GM21717 (cell line): ENCODE results near the gene ATP6V1G2.
"Not testable (repeated sequence)": the region's sequence is repeated elsewhere in the genome, so short reads cannot be mapped to it uniquely, and the experiment has no call there.

Source experiments
- ATAC-seq: cut with Tn5 transposase; IDR thresholded peaks from one replicate; pipeline ENCODE4 v1.9.1; 2021; ENCODE audit warnings: mild to moderate bottlenecking, moderate library complexity; ENCODE audit not compliant: unreplicated experiment

ATP6V1G2 gene

DNA sequence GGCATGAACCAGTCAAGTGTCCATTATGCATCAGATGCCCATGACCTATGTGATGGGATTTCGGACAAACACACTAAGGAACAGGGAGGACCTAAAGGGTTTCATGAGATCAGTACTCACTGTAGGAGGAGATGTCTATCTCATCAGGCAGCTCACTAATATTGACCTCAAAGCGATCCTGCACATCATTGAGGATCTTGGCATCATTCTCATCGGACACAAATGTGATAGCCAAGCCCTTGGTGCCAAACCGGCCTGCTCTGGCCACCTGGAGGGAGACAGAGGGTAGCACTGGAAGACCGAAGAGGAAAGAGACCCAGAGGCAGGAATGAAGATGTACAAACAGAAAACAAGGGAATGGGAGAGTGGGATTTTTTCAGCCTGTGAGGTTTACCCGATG lies 15.7 kb downstream of the ATP6V1G2 start:
- no peak for ATAC-seq

- ATAC-seq: no peak
Observed at GRCh38 chr6:31529329-31530150, 16.9 kb downstream of the ATP6V1G2 start.

DNA sequence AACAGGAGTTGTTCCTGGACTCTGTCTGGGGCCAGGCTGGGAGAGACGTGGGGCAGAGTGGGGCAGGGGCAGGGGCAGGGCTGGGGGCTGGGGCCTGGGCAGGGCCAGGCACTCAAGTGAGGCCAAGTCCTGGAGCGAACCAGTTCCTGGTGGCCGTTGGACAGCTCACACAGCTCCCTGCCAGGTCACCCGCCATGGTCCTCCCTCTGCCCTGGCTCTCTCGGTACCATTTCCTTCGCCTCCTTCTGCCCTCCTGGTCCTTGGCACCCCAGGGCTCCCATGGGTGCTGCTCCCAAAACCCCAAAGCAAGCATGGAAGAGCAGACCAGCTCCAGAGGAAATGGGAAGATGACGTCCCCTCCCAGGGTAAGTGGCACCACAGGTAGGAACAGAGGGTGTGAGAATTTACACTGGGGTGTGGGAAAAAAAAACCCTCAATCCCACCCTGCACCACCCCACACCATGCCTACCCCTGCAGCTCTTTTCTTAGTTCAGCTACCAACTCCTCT lies 17.5 kb downstream of the ATP6V1G2 start, which contains the start of gene MCCD1:
Gene MCCD1 (plus strand): TSS at position 142 of the 508 bp plus-strand sequence. CDS start 53 bp downstream, at position 195.
- ATAC-seq: no peak

DNA sequence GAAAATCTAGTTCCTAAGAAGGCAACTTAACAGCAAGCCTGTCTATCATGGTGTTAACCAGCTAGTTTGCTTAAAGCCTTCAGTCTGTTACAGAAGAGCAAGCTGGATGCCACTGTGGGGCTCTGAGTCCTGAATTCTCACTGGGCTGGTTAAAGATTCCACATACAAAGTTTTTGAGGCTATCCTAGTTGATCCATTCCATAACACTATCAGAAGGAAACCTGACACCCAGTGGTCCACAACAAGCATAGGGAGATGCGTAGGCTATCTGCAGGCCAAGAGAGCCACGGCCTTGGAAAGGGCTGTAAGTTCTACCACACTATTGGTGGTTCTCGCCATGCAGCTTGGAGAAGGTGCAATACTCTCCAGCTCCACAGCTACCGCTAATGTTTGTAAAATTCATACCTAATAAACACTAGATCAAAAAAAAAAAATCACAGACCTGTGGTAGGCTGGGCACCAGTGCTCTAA lies 18.1 kb downstream of the ATP6V1G2 start:
- no peak for ATAC-seq

GRCh38 chr6:31525932-31526591 lies 20.3 kb downstream of the ATP6V1G2 start:
- no peak for ATAC-seq

DNA sequence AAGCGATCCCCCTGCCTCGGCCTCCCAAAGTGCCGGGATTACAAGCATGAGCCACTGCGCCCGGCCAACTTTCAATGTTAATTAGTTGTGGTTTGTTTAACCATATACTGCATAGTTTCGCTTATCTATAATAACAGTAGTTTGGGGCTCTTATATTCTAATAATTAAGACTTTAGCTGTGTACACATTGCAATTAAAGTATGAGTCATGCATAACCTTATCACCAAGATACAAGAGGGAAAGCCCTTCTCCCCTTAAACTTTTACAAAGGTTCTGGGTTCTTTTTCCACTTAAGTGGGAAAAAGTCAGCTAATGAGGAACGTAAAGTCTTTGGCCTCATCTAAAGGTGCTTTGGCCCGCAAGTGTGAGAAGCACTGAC lies 20.9 kb downstream of the ATP6V1G2 start:
- no peak for ATAC-seq

GRCh38 chr6:31521835-31522234 lies 24.6 kb downstream of the ATP6V1G2 start:
- ATAC-seq: no peak

- ATAC-seq: no peak
Observed at GRCh38 chr6:31513456-31514165, 32.8 kb downstream of the ATP6V1G2 start.

GRCh38 chr6:31510007-31510406 lies 36.4 kb downstream of the ATP6V1G2 start:
- no peak for ATAC-seq

- ATAC-seq: not testable (repeated sequence)
Observed at GRCh38 chr6:31509036-31509435, 37.4 kb downstream of the ATP6V1G2 start.

GRCh38 chr6:31502586-31502985 lies 43.8 kb downstream of the ATP6V1G2 start:
- no peak for ATAC-seq

DNA sequence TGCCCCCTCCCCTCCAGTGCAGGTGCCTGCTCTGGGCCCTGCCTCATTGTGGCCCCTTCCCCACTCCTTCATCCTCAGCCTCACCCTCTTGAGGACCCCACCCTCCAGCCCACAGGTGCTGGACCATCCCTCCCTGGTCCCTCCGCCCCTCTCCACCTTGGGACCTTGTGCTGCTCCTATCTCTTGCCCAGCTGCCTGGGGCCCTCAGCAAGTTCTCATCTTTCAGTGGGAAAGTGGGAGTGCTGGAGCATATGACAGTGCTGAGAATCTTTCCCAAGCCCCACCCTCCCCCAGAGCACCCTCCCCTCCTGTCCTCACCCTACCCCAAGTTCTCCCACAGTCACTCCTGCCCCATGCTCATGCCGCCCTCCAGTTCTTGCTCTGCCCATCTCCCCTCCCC lies 46.8 kb downstream of the ATP6V1G2 start:
- not testable (repeated sequence) for ATAC-seq

DNA sequence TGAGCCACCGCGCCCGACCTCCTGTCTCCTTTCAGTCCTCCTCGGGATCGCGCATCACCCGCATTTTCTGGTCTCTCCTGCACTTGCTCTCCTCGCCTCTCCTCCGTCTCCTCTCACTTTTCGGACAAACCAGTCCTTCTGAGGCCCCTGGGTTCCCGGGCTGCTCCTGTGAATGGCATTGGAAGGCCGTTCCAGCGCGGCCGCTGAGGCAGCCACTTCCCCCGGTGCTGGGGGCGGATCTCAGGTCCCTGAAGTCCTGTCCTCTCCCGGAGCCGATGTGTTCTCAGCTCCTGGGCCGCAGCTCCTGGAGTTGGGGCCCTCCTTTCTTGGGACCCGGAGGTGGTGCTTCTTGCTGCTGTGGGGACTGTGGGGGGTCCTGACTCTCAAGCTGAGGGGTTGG lies 47.7 kb downstream of the ATP6V1G2 start:
- ATAC-seq: no peak

GRCh38 chr6:31497531-31498476 lies 48.6 kb downstream of the ATP6V1G2 start, which contains the start of gene MICB:
Gene MICB, plus strand, starts transcription at chr6:31498145. Its CDS starts 49 bp downstream, at chr6:31498194.
- no peak for ATAC-seq

DNA sequence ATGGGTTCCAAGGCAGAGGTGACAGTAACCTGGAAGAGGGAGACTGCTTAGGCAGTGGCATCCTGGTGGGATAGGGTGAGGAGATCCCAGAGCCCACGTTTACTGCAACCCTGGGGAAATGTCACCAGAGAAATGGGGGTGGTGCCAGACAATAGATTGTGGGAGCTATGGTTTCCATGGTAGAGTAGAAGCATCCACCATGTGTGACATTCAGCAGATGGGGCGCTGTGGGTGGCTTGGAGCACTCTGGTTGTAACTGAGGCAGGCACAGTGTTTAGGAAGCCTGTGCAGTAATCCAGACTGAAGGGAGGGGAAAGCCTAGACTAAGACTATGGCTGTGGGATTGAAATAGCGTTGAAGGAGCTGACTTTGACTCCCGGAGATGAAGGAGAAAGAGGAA lies 49.6 kb downstream of the ATP6V1G2 start:
- not testable (repeated sequence) for ATAC-seq

DNA sequence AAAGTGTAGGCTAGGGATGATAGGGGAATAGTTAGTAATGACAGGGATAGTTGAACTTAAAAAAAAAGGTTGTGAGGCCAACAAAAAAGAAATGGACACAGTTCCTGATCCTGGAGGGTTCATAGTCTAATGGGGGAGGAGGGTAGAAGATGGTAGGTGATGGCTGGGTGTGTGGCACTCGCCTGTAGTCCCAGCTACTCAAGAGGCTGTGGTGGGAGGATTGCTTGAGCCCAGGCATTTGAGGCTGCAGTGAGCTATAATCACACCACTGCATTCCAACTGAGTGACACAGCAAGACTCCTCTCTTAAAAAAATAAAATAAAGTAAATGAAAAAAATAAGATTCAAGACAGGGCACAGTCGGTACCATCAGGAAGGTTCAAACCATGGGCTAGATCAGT lies 50.8 kb downstream of the ATP6V1G2 start:
- no peak for ATAC-seq
